DOHH2 (cell line): Measurements from ENCODE around the gene DAGLA.
"Not testable (repeated sequence)": the region's sequence is repeated elsewhere in the genome, so short reads cannot be mapped to it uniquely, and the experiment has no call there.

Source experiments
- H3F3A ChIP-seq: fragments of 200-600 bp; sonication (generic), shearing (Covaris generic); 2 replicates; pipeline ENCODE4 v1.6.0; 2016; ENCODE audit warnings: antibody characterized with exemption, mild to moderate bottlenecking; ENCODE audit not compliant: control insufficient read depth, insufficient read depth
- H3K27ac ChIP-seq: fragments of 200-600 bp; sonication (generic); 2 replicates; pipeline ENCODE4 v1.5.1; 2014; ENCODE audit warnings: low read depth, mild to moderate bottlenecking, low read length, moderate library complexity
- H3K27me3 ChIP-seq: fragments of 200-600 bp; sonication (generic); 2 replicates; pipeline ENCODE4 v1.6.1; 2014; ENCODE audit warnings: mild to moderate bottlenecking, low read length, mixed read lengths; ENCODE audit not compliant: control insufficient read depth
- H3K36me3 ChIP-seq: fragments of 200-600 bp; sonication (generic); 2 replicates; pipeline ENCODE4 v1.6.1; 2014; ENCODE audit warnings: mild to moderate bottlenecking, low read length, moderate library complexity, mixed read lengths; ENCODE audit not compliant: control insufficient read depth
- H3K4me1 ChIP-seq: fragments of 200-600 bp; sonication (generic); 2 replicates; pipeline ENCODE4 v1.6.1; 2014; ENCODE audit warnings: mild to moderate bottlenecking, low read length, mixed read lengths; ENCODE audit not compliant: control insufficient read depth
- H3K4me2 ChIP-seq: fragments of 200-600 bp; sonication (generic); 2 replicates; pipeline ENCODE4 v1.6.0; 2014; ENCODE audit warnings: mild to moderate bottlenecking, low read length, moderate library complexity
- H3K4me3 ChIP-seq: fragments of 200-600 bp; sonication (generic); 2 replicates; pipeline ENCODE4 v1.5.1; 2014; ENCODE audit warnings: mild to moderate bottlenecking, low read length, mixed read lengths
- H3K79me2 ChIP-seq: fragments of 200-600 bp; sonication (generic); 2 replicates; pipeline ENCODE4 v1.6.1; 2014; ENCODE audit warnings: mild to moderate bottlenecking, low read length, mixed read lengths; ENCODE audit not compliant: control insufficient read depth
- H3K9me2 ChIP-seq: fragments of 200-600 bp; sonication (generic); replicated peaks from 2 replicates; pipeline ENCODE4 v1.6.1; 2014; ENCODE audit warnings: mild to moderate bottlenecking, low read length, mixed read lengths; ENCODE audit not compliant: control insufficient read depth
- H3K9me3 ChIP-seq: fragments of 200-600 bp; sonication (generic); 2 replicates; pipeline ENCODE4 v1.6.1; 2014; ENCODE audit warnings: antibody characterized with exemption, low read length, mixed read lengths; ENCODE audit not compliant: control insufficient read depth, insufficient read depth
- H4K20me1 ChIP-seq: fragments of 200-600 bp; sonication (generic); 2 replicates; pipeline ENCODE4 v1.6.0; 2014; ENCODE audit warnings: low read depth, mild to moderate bottlenecking, antibody characterized with exemption, low read length, moderate library complexity; ENCODE audit not compliant: control insufficient read depth, insufficient read depth
- CTCF ChIP-seq: fragments of 200-600 bp; sonication (generic); IDR thresholded peaks from one replicate; pipeline ENCODE4 v1.5.1; 2014; ENCODE audit warnings: antibody characterized with exemption, mild to moderate bottlenecking, low read depth, low read length; ENCODE audit not compliant: poor library complexity, severe bottlenecking
- EZH2phosphoT487 ChIP-seq: fragments of 200-600 bp; sonication (generic); IDR thresholded peaks from 2 replicates; pipeline ENCODE4 v1.6.1; 2017; ENCODE audit warnings: borderline replicate concordance, mild to moderate bottlenecking, antibody characterized with exemption, low read length, moderate library complexity, mixed read lengths

Gene DAGLA

GRCh38 chr11:61657566-61658290 lies 22.5 kb upstream of the DAGLA start:
- H3K4me3 ChIP-seq = no peak overlapping the region
- peaks cover 14% of the 10 kb centered on the region for H3K27me3 ChIP-seq
- no peak overlapping the region for H3K27ac ChIP-seq
- H3K9me2 ChIP-seq = no peaks in the 10 kb centered on the region
- no peaks in the 10 kb centered on the region for H4K20me1 ChIP-seq
- H3K36me3 ChIP-seq = no peaks in the 10 kb centered on the region
- no peaks in the 10 kb centered on the region for H3K9me3 ChIP-seq
- no peaks in the 10 kb centered on the region for H3K79me2 ChIP-seq
- TF ChIP-seq EZH2phosphoT487 = no peak
- no peak for TF ChIP-seq CTCF
- H3K4me1 ChIP-seq = no peaks in the 10 kb centered on the region
- H3K4me2 ChIP-seq = no peak overlapping the region
- H3F3A ChIP-seq = no peaks in the 10 kb centered on the region

- Histone ChIP-seq H3F3A (no peaks in the 10 kb centered on the region), H4K20me1 (no peaks in the 10 kb centered on the region), H3K9me3 (no peaks in the 10 kb centered on the region), H3K36me3 (no peaks in the 10 kb centered on the region), H3K27ac (no peak overlapping the region), H3K79me2 (no peaks in the 10 kb centered on the region), H3K4me1 (no peaks in the 10 kb centered on the region), H3K4me2 (no peak overlapping the region), H3K4me3 (no peak overlapping the region), H3K27me3 (peaks cover 2% of the 10 kb centered on the region), H3K9me2 (no peaks in the 10 kb centered on the region)
- TF ChIP-seq CTCF (no peak), EZH2phosphoT487 (no peak)
Observed at GRCh38 chr11:61659413-61660196, 20.6 kb upstream of the DAGLA start.

GRCh38 chr11:61660997-61661396 lies 19.2 kb upstream of the DAGLA start:
- H3K4me3 ChIP-seq, H3K36me3 ChIP-seq, H4K20me1 ChIP-seq, H3K27me3 ChIP-seq, H3K27ac ChIP-seq, H3K9me3 ChIP-seq, H3K79me2 ChIP-seq, H3K4me2 ChIP-seq, H3K4me1 ChIP-seq, H3K9me2 ChIP-seq, H3F3A ChIP-seq: not testable (repeated sequence)

- H3K4me2 ChIP-seq = no peak overlapping the region
- H3K4me1 ChIP-seq = no peaks in the 10 kb centered on the region
- no peaks in the 10 kb centered on the region for H3F3A ChIP-seq
- no peak overlapping the region for H3K4me3 ChIP-seq
- 0 out of 2 replicates have a peak, but pooled peaks cover 4% of the 10 kb centered on the region for H3K27me3 ChIP-seq
- no peaks in the 10 kb centered on the region for H3K9me2 ChIP-seq
- no peaks in the 10 kb centered on the region for H4K20me1 ChIP-seq
- no peak for TF ChIP-seq CTCF
- TF ChIP-seq EZH2phosphoT487 = no peak
- H3K27ac ChIP-seq = no peak overlapping the region
- H3K9me3 ChIP-seq = no peaks in the 10 kb centered on the region
- H3K79me2 ChIP-seq = no peaks in the 10 kb centered on the region
- H3K36me3 ChIP-seq = no peaks in the 10 kb centered on the region
Observed at GRCh38 chr11:61666684-61667297, 13.4 kb upstream of the DAGLA start.
